RWPE2 (cell line): ENCODE measurements around the gene CCDC33.

Experiments used
- ATAC-seq: fragments of 200-7000 bp; cut with Tn5 transposase; 3 replicates; pipeline ENCODE4 v1.9.1; 2021; ENCODE audit warnings: low read depth
- DNase-seq: peaks from one replicate; pipeline ENCODE4 v3.0.0-alpha.2; 2020; ENCODE audit warnings: low spot score
- H3K27ac ChIP-seq: fragments of 450-650 bp; 2 replicates; pipeline ENCODE4 v1.5.1; 2017; ENCODE audit warnings: mild to moderate bottlenecking; ENCODE audit not compliant: poor library complexity, severe bottlenecking
- H3K27me3 ChIP-seq: fragments of 250-450 bp; sonication (Bioruptor Pico); 2 replicates; pipeline ENCODE4 v1.5.1; 2021; ENCODE audit warnings: mild to moderate bottlenecking, moderate library complexity; ENCODE audit not compliant: insufficient read depth, poor library complexity, severe bottlenecking
- H3K36me3 ChIP-seq: fragments of 250-450 bp; sonication (Bioruptor Pico); 2 replicates; pipeline ENCODE4 v1.5.1; 2020; ENCODE audit warnings: low read depth, mild to moderate bottlenecking, moderate library complexity
- H3K4me1 ChIP-seq: fragments of 250-450 bp; sonication (Bioruptor Pico); 2 replicates; pipeline ENCODE4 v1.5.1; 2021; ENCODE audit warnings: mild to moderate bottlenecking, moderate library complexity; ENCODE audit not compliant: insufficient read depth, poor library complexity, severe bottlenecking
- H3K4me3 ChIP-seq: fragments of 250-450 bp; sonication (Bioruptor Pico); 2 replicates; pipeline ENCODE4 v1.5.1; 2021; ENCODE audit warnings: mild to moderate bottlenecking, moderate library complexity; ENCODE audit not compliant: severe bottlenecking
- H3K9me3 ChIP-seq: fragments of 250-450 bp; sonication (Bioruptor Pico); 2 replicates; pipeline ENCODE4 v1.5.1; 2021; ENCODE audit warnings: mild to moderate bottlenecking, moderate library complexity; ENCODE audit not compliant: severe bottlenecking
- TF ChIP-seq, protein P1 (sequence below): fragments of 450-650 bp; IDR thresholded peaks from one replicate; pipeline ENCODE4 v1.5.1; 2017; ENCODE audit warnings: mild to moderate bottlenecking, moderate library complexity; ENCODE audit not compliant: poor library complexity, severe bottlenecking

Gene CCDC33

DNA sequence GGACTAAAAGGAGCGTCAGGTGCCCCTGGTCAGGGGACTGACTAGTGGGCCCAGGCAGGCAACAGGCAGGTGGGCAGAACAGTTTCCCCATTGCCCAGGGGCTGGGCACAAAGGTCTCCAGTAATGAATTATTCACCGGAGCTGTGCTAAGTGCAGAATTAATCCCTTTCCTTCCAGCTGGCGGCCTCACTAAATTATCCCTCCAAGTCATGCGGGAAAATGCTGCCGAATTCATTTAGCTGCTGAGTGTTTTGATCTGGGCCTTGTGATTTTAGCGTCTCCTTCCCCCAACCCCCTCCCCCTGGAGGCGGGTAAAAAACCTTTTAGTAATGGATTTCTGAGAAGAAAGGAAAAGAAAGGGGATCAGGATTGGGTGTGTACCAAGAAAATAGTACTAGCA, 47.2 kb downstream of the CCDC33 start:
- Histone ChIP-seq H3K4me1 (no peaks in the 10 kb centered on the region), H3K4me3 (no peak overlapping the region), H3K9me3 (no peaks in the 10 kb centered on the region), H3K36me3 (no peaks in the 10 kb centered on the region), H3K27me3 (peaks cover 44% of the 10 kb centered on the region), H3K27ac (no peak overlapping the region)
- no peak for DNase-seq
- TF ChIP-seq, protein P1, sequence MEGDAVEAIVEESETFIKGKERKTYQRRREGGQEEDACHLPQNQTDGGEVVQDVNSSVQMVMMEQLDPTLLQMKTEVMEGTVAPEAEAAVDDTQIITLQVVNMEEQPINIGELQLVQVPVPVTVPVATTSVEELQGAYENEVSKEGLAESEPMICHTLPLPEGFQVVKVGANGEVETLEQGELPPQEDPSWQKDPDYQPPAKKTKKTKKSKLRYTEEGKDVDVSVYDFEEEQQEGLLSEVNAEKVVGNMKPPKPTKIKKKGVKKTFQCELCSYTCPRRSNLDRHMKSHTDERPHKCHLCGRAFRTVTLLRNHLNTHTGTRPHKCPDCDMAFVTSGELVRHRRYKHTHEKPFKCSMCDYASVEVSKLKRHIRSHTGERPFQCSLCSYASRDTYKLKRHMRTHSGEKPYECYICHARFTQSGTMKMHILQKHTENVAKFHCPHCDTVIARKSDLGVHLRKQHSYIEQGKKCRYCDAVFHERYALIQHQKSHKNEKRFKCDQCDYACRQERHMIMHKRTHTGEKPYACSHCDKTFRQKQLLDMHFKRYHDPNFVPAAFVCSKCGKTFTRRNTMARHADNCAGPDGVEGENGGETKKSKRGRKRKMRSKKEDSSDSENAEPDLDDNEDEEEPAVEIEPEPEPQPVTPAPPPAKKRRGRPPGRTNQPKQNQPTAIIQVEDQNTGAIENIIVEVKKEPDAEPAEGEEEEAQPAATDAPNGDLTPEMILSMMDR, result no peak
- no peak for ATAC-seq

DNA sequence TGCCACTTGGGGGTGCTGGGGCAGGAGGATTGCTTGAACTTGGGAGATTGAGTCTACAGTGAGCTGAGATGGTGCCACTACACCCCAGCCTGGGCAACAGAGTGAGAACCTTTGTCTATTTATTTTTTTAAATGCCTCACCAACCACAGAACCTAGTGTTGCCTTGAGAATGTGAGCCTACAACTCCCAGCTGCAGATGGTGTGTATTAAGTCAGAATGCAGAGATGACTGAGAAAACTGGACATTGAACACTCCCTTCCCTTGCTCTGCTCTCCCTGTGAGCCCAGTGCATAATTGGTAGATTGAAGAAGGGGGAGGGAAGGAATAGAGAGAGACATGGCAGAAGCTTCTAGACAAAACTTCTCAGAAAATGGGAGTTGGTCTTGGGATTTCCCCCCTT, 53.5 kb downstream of the CCDC33 start:
- DNase-seq (no peak), ATAC-seq (no peak)
- H3K4me1 ChIP-seq, result no peaks in the 10 kb centered on the region
- TF ChIP-seq, protein P1, result no peak
- H3K4me3 ChIP-seq, result no peak overlapping the region
- H3K27me3 ChIP-seq, result peaks cover 3% of the 10 kb centered on the region
- H3K36me3 ChIP-seq, result no peaks in the 10 kb centered on the region
- no peaks in the 10 kb centered on the region for H3K9me3 ChIP-seq
- H3K27ac ChIP-seq, result no peak overlapping the region

DNA sequence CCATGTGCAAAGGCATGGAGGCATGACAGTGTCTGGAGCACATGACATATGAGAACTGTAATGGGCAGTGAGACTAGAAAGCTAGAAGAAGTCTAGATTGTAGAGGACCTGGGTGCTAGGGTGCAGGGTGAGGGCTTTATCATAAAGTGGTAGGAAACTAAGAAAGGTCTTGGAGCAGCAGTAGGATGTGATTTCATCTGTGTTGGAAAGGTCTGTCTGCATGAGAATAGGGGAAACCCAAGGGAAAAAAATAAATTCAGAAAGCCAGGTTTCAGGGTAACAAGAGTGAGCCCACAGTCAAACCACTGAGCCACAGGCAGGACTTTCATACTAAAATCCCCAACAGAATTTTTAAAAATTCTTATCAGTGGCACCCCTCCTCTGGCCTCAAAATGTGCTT, 54.5 kb downstream of the CCDC33 start:
- H3K36me3 ChIP-seq, result no peaks in the 10 kb centered on the region
- peaks cover 5% of the 10 kb centered on the region for H3K27me3 ChIP-seq
- DNase-seq, result no peak
- H3K27ac ChIP-seq, result no peak overlapping the region
- H3K4me1 ChIP-seq, result no peaks in the 10 kb centered on the region
- no peak overlapping the region for H3K4me3 ChIP-seq
- TF ChIP-seq, protein P1, result no peak
- no peak for ATAC-seq
- no peaks in the 10 kb centered on the region for H3K9me3 ChIP-seq

DNA sequence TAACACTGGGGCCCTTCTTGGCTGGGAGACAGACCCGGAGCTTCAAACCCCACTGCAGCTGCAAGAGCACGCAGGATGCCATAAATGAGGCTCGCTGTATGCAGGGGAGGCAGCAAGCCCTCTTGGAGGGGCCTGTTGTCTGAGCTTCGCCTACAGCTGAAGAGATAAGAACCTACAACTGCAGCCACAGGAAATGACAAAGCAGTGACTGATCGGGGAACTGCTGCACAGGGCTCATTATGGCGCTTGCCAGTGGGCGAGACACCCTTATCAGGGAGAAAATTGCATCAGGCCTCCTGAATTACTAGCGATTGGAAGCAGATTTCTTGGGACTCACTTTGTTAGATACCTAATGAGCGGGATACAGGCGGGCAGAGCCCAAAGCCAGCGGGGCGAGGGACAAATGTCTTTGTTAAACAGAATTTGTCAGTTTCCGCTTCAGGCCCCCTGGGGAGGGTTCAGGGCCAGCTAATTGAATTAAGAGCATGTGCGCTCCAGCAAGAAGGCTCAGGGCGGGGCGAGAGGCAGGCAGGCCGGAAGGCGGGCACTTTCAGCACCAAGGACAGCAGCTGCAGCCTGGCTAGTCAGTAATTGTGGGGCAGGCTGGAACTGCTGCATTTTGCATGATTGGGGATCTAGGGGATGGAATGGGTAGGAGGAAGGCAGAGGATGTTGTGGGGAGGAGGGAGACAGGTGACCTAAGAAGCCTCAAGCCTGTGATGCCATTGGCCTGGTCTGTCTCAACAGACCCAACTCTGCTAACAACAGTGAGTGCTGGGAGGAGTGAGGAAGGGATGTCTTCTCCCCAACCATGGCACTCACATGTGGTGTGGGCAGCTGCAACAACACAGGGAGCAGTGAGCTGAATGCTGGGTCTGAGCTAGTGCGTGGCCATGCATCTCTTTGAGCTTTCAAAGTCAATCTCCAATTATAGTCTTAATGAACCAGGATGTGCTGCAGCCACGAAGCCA, 55.3 kb downstream of the CCDC33 start:
- TF ChIP-seq, protein P1, result no peak
- ATAC-seq (peak; percentile 83), DNase-seq (peak; percentile 89)
- H3K4me3 ChIP-seq, result no peak overlapping the region
- no peaks in the 10 kb centered on the region for H3K9me3 ChIP-seq
- no peaks in the 10 kb centered on the region for H3K36me3 ChIP-seq
- H3K27ac ChIP-seq, result no peak overlapping the region
- H3K27me3 ChIP-seq, result peaks cover 5% of the 10 kb centered on the region
- no peaks in the 10 kb centered on the region for H3K4me1 ChIP-seq
